K562 (cell line): Measurements from ENCODE around the gene MEIKIN. TPM values are rescaled to one million over a fixed set of nuclear protein-coding genes. Genes with fewer than 3 reads are reported as not detected.

Experiments used
- E2F3 ChIP-seq: fragments of 250-450 bp; sonication (Bioruptor Pico); IDR thresholded peaks from 2 replicates; pipeline ENCODE4 v1.4.0; 2020; ENCODE audit warnings: mild to moderate bottlenecking
- FOXA3 ChIP-seq, 2 experiments: fragments of 450-650 bp in 1 of 2; sonication (generic) in 1 of 2; formaldehyde crosslinking; IDR thresholded peaks in 1 of 2; conservative IDR thresholded peaks in 1 of 2; 2 replicates each; pipeline versions ENCODE4 v1.4.0 to v1.8.0; 2020 to 2022; ENCODE audit warnings: mild to moderate bottlenecking in 2 of 2, missing genetic modification reagents in 1 of 2
- KHSRP ChIP-seq: fragments of 450-650 bp; IDR thresholded peaks from 2 replicates; pipeline ENCODE4 v1.6.1; 2017
- NEUROD1 ChIP-seq: fragments of 150-350 bp; IDR thresholded peaks from 2 replicates; pipeline ENCODE4 v1.6.1; 2014; ENCODE audit warnings: borderline replicate concordance, low read length, low read depth; ENCODE audit not compliant: partially characterized antibody
- PTBP1 ChIP-seq: fragments of 200-400 bp; formaldehyde crosslinking; IDR thresholded peaks from 2 replicates; pipeline ENCODE4 v1.6.1; 2017; ENCODE audit warnings: low read depth, low read length
- RBM22 ChIP-seq: fragments of 200-400 bp; formaldehyde crosslinking; IDR thresholded peaks from 2 replicates; pipeline ENCODE4 v1.6.1; 2018; ENCODE audit warnings: low read length, low read depth; ENCODE audit not compliant: poor library complexity, severe bottlenecking
- SLC30A9 ChIP-seq: fragments of 250-450 bp; sonication (Bioruptor Pico); IDR thresholded peaks from 2 replicates; pipeline ENCODE4 v1.8.0; 2022; ENCODE audit warnings: mild to moderate bottlenecking, moderate library complexity
- TGIF2 ChIP-seq: sonication (generic); formaldehyde crosslinking; IDR thresholded peaks from 2 replicates; pipeline ENCODE4 v1.8.1; 2022; ENCODE audit warnings: mild to moderate bottlenecking, missing genetic modification reagents, moderate library complexity
- TOE1 ChIP-seq, 2 experiments: fragments of 450-650 bp in 1 of 2; sonication (generic) in 1 of 2; formaldehyde crosslinking in 1 of 2; IDR thresholded peaks; 2 replicates each; pipeline versions ENCODE4 v1.7.1 to v1.8.0; 2016 to 2022; ENCODE audit warnings: borderline replicate concordance in 2 of 2, mild to moderate bottlenecking in 2 of 2, antibody characterized with exemption in 1 of 2, inconsistent platforms in 1 of 2, low read depth in 1 of 2, missing genetic modification reagents in 1 of 2, moderate library complexity in 1 of 2
- polyA plus RNA-seq, 8 experiments: library from polyadenylated mRNA; depleted of rRNA in 4 of 8; stranded (reverse) in 5 of 8; unstranded in 3 of 8; fragments of >200 nt; fragmentation: Nextera tagmentation in 2 of 8; fragmentation: Illumina TruSeq in 1 of 8; extraction: Ambion mirVana in 2 of 8; extraction: Trizol in 1 of 8; gene quantifications; 2 replicates each; pipeline versions ENCODE4 v1.2.1 to v1.2.3, GENCODE V29; 2011 to 2014; ENCODE audit warnings: inconsistent platforms in 1 of 8, missing spikeins in 1 of 8
- total RNA-seq, 7 experiments: library from RNA; depleted of rRNA in 6 of 7; stranded (reverse); fragments of >200 nt in 6 of 7; fragmentation: Illumina TruSeq in 2 of 7; extraction: Trizol in 2 of 7; gene quantifications; 2 replicates each; pipeline versions ENCODE4 v1.2.1 to v1.2.3, GENCODE V29; 2011 to 2021; ENCODE audit warnings: low replicate concordance in 1 of 7
- TF ChIP-seq, protein P1 (sequence below): fragments of 450-650 bp; IDR thresholded peaks from 2 replicates; pipeline ENCODE4 v1.6.1; 2016; ENCODE audit warnings: low read depth
- TF ChIP-seq, protein P2 (sequence below): fragments of 450-650 bp; IDR thresholded peaks from 2 replicates; pipeline ENCODE4 v1.6.1; 2017; ENCODE audit warnings: mild to moderate bottlenecking, moderate library complexity
- TF ChIP-seq, protein P3 (sequence below): fragments of 250-450 bp; sonication (Bioruptor Pico); IDR thresholded peaks from 2 replicates; pipeline ENCODE4 v1.5.0; 2022; ENCODE audit warnings: mild to moderate bottlenecking
- TF ChIP-seq, protein P4 (sequence below): IDR thresholded peaks from 3 replicates; pipeline ENCODE4 v1.6.1; 2011; ENCODE audit warnings: borderline replicate concordance, mild to moderate bottlenecking; ENCODE audit not compliant: insufficient read length, insufficient read depth

MEIKIN gene
- total and polyA plus RNA-seq, 9 of the 15 experiments (the other 6 are each of a cell fraction or from before 2014, with no cell fraction given): 0.18 TPM; not detected in 8

DNA sequence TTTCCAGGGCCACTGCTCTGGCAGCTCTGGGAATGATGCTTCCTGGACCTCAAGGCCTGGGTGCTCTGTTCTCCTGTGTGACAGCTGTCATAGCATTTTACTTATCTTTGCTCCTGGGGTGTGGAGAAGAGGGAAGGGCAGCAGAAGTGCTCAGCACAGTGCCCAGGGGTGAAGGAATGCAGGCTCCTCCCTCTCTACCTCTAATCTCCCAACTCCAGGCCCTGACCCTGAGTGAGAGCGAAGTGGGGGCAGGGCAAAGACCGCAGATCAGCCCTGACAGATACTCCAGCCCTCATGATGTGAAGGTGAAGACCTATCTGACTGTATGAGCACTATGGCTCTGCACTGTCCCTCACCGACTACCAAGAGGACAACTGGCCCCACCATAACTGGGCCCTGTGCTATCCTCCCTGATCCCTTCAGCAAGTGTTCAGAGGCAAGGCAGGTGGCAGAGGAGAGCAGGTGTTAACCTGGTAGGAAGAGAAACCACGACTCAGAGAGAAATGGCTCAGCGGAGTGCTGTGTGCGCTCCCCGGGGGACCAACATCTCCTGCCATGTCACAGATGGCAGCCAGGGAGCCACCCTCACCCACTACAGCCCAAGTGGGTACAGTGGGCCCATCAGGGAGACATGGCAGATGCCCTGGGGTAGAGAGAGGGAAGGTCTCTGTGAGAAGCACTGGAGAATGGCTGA is 49.2 kb upstream of the MEIKIN start (continued):
- TF ChIP-seq, protein P1, sequence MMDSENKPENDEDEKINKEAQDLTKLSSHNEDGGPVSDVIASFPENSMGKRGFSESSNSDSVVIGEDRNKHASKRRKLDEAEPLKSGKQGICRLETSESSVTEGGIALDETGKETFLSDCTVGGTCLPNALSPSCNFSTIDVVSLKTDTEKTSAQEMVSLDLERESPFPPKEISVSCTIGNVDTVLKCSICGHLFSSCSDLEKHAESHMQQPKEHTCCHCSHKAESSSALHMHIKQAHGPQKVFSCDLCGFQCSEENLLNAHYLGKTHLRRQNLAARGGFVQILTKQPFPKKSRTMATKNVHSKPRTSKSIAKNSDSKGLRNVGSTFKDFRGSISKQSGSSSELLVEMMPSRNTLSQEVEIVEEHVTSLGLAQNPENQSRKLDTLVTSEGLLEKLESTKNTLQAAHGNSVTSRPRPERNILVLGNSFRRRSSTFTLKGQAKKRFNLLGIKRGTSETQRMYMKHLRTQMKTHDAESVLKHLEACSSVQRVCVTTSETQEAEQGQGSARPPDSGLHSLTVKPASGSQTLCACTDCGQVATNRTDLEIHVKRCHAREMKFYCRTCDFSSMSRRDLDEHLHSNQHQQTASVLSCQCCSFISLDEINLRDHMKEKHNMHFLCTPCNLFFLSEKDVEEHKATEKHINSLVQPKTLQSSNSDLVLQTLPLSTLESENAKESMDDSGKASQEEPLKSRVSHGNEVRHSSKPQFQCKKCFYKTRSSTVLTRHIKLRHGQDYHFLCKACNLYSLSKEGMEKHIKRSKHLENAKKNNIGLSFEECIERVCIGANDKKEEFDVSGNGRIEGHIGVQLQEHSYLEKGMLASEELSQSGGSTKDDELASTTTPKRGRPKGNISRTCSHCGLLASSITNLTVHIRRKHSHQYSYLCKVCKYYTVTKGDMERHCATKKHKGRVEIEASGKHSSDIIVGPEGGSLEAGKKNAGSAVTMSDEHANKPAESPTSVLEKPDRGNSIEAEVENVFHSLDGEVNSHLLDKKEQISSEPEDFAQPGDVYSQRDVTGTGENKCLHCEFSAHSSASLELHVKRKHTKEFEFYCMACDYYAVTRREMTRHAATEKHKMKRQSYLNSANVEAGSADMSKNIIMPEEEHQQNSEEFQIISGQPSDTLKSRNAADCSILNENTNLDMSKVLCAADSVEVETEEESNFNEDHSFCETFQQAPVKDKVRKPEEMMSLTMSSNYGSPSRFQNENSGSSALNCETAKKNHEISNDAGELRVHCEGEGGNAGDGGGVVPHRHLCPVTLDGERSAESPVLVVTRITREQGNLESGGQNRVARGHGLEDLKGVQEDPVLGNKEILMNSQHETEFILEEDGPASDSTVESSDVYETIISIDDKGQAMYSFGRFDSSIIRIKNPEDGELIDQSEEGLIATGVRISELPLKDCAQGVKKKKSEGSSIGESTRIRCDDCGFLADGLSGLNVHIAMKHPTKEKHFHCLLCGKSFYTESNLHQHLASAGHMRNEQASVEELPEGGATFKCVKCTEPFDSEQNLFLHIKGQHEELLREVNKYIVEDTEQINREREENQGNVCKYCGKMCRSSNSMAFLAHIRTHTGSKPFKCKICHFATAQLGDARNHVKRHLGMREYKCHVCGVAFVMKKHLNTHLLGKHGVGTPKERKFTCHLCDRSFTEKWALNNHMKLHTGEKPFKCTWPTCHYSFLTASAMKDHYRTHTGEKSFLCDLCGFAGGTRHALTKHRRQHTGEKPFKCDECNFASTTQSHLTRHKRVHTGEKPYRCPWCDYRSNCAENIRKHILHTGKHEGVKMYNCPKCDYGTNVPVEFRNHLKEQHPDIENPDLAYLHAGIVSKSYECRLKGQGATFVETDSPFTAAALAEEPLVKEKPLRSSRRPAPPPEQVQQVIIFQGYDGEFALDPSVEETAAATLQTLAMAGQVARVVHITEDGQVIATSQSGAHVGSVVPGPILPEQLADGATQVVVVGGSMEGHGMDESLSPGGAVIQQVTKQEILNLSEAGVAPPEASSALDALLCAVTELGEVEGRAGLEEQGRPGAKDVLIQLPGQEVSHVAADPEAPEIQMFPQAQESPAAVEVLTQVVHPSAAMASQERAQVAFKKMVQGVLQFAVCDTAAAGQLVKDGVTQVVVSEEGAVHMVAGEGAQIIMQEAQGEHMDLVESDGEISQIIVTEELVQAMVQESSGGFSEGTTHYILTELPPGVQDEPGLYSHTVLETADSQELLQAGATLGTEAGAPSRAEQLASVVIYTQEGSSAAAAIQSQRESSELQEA: no peak
- TF ChIP-seq TOE1 (IDR thresholded peaks at IDR 0.05; ENCODE audit: borderline replicate concordance): peak; percentile 46; the same call in 1 of the 2 replicates
- no peak for TF ChIP-seq TOE1 (CRISPR knock-in tag; IDR thresholded peaks at IDR 0.05; ENCODE audit: borderline replicate concordance, low read depth)
- TF ChIP-seq NEUROD1: peak; percentile 69
- peak; percentile 57; the same call in 1 of the 2 replicates for TF ChIP-seq PTBP1
- TF ChIP-seq, protein P2, sequence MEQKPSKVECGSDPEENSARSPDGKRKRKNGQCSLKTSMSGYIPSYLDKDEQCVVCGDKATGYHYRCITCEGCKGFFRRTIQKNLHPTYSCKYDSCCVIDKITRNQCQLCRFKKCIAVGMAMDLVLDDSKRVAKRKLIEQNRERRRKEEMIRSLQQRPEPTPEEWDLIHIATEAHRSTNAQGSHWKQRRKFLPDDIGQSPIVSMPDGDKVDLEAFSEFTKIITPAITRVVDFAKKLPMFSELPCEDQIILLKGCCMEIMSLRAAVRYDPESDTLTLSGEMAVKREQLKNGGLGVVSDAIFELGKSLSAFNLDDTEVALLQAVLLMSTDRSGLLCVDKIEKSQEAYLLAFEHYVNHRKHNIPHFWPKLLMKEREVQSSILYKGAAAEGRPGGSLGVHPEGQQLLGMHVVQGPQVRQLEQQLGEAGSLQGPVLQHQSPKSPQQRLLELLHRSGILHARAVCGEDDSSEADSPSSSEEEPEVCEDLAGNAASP: no peak
- no peak for TF ChIP-seq FOXA3 (CRISPR knock-in tag; conservative IDR thresholded peaks at IDR 0.05 in 1 of 2, IDR thresholded peaks at IDR 0.05 in 1 of 2)
- 0 out of 2 replicates have a peak, but pooled peaks have one; percentile 47 for TF ChIP-seq KHSRP
- TF ChIP-seq, protein P3, sequence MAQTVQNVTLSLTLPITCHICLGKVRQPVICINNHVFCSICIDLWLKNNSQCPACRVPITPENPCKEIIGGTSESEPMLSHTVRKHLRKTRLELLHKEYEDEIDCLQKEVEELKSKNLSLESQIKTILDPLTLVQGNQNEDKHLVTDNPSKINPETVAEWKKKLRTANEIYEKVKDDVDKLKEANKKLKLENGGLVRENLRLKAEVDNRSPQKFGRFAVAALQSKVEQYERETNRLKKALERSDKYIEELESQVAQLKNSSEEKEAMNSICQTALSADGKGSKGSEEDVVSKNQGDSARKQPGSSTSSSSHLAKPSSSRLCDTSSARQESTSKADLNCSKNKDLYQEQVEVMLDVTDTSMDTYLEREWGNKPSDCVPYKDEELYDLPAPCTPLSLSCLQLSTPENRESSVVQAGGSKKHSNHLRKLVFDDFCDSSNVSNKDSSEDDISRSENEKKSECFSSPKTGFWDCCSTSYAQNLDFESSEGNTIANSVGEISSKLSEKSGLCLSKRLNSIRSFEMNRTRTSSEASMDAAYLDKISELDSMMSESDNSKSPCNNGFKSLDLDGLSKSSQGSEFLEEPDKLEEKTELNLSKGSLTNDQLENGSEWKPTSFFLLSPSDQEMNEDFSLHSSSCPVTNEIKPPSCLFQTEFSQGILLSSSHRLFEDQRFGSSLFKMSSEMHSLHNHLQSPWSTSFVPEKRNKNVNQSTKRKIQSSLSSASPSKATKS (CRISPR knock-in tag): no peak
- no peak for TF ChIP-seq TGIF2
- TF ChIP-seq, protein P4, sequence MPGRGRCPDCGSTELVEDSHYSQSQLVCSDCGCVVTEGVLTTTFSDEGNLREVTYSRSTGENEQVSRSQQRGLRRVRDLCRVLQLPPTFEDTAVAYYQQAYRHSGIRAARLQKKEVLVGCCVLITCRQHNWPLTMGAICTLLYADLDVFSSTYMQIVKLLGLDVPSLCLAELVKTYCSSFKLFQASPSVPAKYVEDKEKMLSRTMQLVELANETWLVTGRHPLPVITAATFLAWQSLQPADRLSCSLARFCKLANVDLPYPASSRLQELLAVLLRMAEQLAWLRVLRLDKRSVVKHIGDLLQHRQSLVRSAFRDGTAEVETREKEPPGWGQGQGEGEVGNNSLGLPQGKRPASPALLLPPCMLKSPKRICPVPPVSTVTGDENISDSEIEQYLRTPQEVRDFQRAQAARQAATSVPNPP: no peak
- TF ChIP-seq RBM22: no peak
- no peak for TF ChIP-seq E2F3 (CRISPR knock-in tag)
- TF ChIP-seq SLC30A9 (CRISPR knock-in tag): no peak
